GM21367 (cell line): ENCODE measurements around the gene KLC4.

ENCODE experiments used
- ATAC-seq: cut with Tn5 transposase; IDR thresholded peaks from one replicate; pipeline ENCODE4 v1.9.1; 2021; ENCODE audit not compliant: unreplicated experiment

The KLC4 gene

DNA sequence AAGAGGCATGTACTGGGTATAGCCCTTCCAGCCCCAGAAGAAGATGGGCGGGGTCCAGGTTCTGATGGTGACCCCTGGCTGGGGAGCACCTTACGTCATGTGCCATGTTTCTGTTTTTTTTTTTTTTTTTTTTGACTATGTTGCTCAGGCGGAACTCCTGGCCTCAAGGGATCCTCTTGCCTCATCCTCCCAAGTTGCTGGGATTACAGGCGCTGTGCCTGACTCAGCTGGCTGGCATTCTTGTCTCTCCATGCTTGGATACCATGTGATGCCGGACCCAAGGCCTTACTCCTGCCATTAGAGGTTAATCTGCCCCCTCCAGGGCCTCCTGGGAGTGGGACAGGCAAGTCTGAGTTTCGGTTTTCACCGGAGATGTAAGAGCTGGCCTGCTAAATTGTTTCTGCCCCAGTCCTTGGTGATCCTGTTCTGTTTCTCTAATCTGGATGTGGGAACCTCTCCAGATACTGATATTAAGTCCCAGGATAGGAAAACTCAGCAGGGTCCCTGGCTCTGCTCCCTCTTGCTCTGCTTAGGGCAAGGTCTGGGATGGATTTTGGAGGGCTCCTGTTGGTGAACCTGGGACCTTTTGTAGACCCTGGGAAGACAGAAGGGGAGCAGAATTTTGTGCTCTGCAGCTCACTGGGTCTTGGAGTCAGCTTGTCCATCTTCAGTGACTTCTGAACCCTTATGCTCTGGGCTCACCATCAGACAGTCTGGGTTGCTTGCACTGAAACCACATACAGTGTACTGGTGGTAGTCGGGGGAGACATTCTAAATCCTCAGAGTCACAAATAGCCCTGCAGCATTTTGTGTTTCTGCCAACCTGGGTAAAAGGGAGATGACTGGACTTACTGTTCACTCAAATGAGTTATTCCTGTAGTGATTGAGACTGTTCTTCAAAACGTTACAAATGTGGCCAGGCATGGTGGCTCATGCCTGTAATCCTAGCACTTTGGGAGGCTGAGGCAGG is 61.8 kb downstream of the KLC4 start:
- ATAC-seq, result no peak

- ATAC-seq, result no peak
These were observed 62.7 kb downstream of the KLC4 start for GRCh38 chr6:43122146-43122545.

GRCh38 chr6:43123461-43124314 is 64.3 kb downstream of the KLC4 start:
- no peak for ATAC-seq

GRCh38 chr6:43124481-43124880 is 65.0 kb downstream of the KLC4 start:
- ATAC-seq, result no peak
